8988T (cell line): ENCODE results near the gene RMND5B.
"Not testable (repeated sequence)": the region's sequence is repeated elsewhere in the genome, so short reads cannot be mapped to it uniquely, and the experiment has no call there.

Experiments used
- DNase-seq: peaks from one replicate; pipeline ENCODE4 v3.0.0; 2011

RMND5B gene

GRCh38 chr5:178177569-178177968, 46.8 kb downstream of the RMND5B start:
- DNase-seq = no peak

GRCh38 chr5:178180141-178180863, 49.5 kb downstream of the RMND5B start:
- no peak for DNase-seq

- no peak for DNase-seq
These were observed 51.5 kb downstream of the RMND5B start for GRCh38 chr5:178182158-178182876.

GRCh38 chr5:178186427-178186826, 55.6 kb downstream of the RMND5B start:
- DNase-seq = no peak

GRCh38 chr5:178187014-178187413, 56.2 kb downstream of the RMND5B start, which contains the start of gene GMCL2:
TSS of gene GMCL2 (minus strand) at chr5:178187371. CDS start at chr5:178187299, 72 bp downstream.
- no peak for DNase-seq

GRCh38 chr5:178189433-178189832, 58.6 kb downstream of the RMND5B start:
- DNase-seq = no peak

GRCh38 chr5:178191661-178192060, 60.8 kb downstream of the RMND5B start:
- DNase-seq = no peak

GRCh38 chr5:178192244-178192643, 61.4 kb downstream of the RMND5B start:
- no peak for DNase-seq

GRCh38 chr5:178192787-178193186, 62.0 kb downstream of the RMND5B start:
- no peak for DNase-seq

GRCh38 chr5:178193251-178193809, 62.5 kb downstream of the RMND5B start:
- no peak for DNase-seq

- no peak for DNase-seq
These were observed 63.2 kb downstream of the RMND5B start for GRCh38 chr5:178194026-178194425.

GRCh38 chr5:178196281-178196812, 65.5 kb downstream of the RMND5B start:
- DNase-seq = no peak

GRCh38 chr5:178196986-178197385, 66.2 kb downstream of the RMND5B start:
- DNase-seq = no peak

GRCh38 chr5:178198151-178198550, 67.3 kb downstream of the RMND5B start:
- DNase-seq = not testable (repeated sequence)

GRCh38 chr5:178198706-178199105, 67.9 kb downstream of the RMND5B start:
- no peak for DNase-seq

- no peak for DNase-seq
These were observed 69.0 kb downstream of the RMND5B start for GRCh38 chr5:178199581-178200434.
